A673 (cell line): Measurements from ENCODE around the gene BSCL2. TPM values are rescaled to one million over a fixed set of nuclear protein-coding genes. Genes with fewer than 3 reads are reported as not detected.
A peak's percentile ranks its signal among the peaks of the same experiment; 100 is the strongest.

Experiments used
- BruUV-seq: library from RNA; stranded (reverse); fragments of 400-500 nt; replicated peaks from 2 replicates; lab custom pipeline; 2021; lab: Mats Ljungman, UMichigan
- CTCF ChIA-PET: fragments of 300-600 bp; sonication (Branson Sonifier 250); formaldehyde crosslinking; loops from one replicate; lab custom pipeline; 2022; ENCODE audit warnings: antibody characterized with exemption; lab: Charles Lee
- POLR2A ChIA-PET: fragments of 300-600 bp; sonication (Branson Sonifier 250); formaldehyde crosslinking; loops from one replicate; lab custom pipeline; 2022; ENCODE audit warnings: antibody characterized with exemption; ENCODE audit not compliant: low non-redundant PET; lab: Charles Lee
- DNase-seq: peaks from one replicate; pipeline ENCODE4 v3.0.0-alpha.2; 2015; ENCODE audit warnings: low spot score
- H3K27ac ChIP-seq: fragments of 200-600 bp; sonication (generic); 2 replicates; pipeline ENCODE4 v1.5.1; 2016; ENCODE audit warnings: mixed run types, low read depth, mild to moderate bottlenecking, mixed read lengths, antibody characterized with exemption, low read length; ENCODE audit not compliant: poor library complexity, severe bottlenecking
- H3K27me3 ChIP-seq: fragments of 200-600 bp; sonication (generic); replicated peaks from 2 replicates; pipeline ENCODE4 v1.6.1; 2017; ENCODE audit warnings: mixed run types, low read depth, mild to moderate bottlenecking, mixed read lengths, antibody characterized with exemption, low read length; ENCODE audit not compliant: insufficient read depth, poor library complexity
- H3K36me3 ChIP-seq: fragments of 200-600 bp; sonication (generic); 2 replicates; pipeline ENCODE4 v1.6.1; 2016; ENCODE audit warnings: mixed run types, mild to moderate bottlenecking, mixed read lengths, antibody characterized with exemption, low read length; ENCODE audit not compliant: insufficient read depth, poor library complexity, severe bottlenecking
- H3K4me1 ChIP-seq: fragments of 200-600 bp; sonication (generic); 2 replicates; pipeline ENCODE4 v1.6.1; 2017; ENCODE audit warnings: mixed run types, mild to moderate bottlenecking, mixed read lengths, antibody characterized with exemption, low read length; ENCODE audit not compliant: insufficient read depth, poor library complexity, severe bottlenecking
- H3K4me3 ChIP-seq: fragments of 200-600 bp; sonication (generic); 2 replicates; pipeline ENCODE4 v1.5.1; 2016; ENCODE audit warnings: low read depth, mixed run types, mild to moderate bottlenecking, mixed read lengths, low read length; ENCODE audit not compliant: poor library complexity, severe bottlenecking
- H3K9me3 ChIP-seq: fragments of 200-600 bp; sonication (generic); 2 replicates; pipeline ENCODE4 v1.6.1; 2016; ENCODE audit warnings: mixed run types, low read depth, mild to moderate bottlenecking, mixed read lengths, antibody characterized with exemption, low read length; ENCODE audit not compliant: poor library complexity, severe bottlenecking
- CTCF ChIP-seq: fragments of 300-800, 200-600 bp; sonication (generic); conservative IDR thresholded peaks from 2 replicates; pipeline ENCODE4 v1.5.1; 2017; ENCODE audit warnings: low read depth, mild to moderate bottlenecking, antibody characterized with exemption, low read length, moderate library complexity, mixed read lengths
- EZH2 ChIP-seq: fragments of 200-600 bp; sonication (generic); IDR thresholded peaks from 2 replicates; pipeline ENCODE4 v1.6.1; 2017; ENCODE audit warnings: borderline replicate concordance, low read depth, mild to moderate bottlenecking, mixed read lengths, antibody characterized with exemption, low read length; ENCODE audit not compliant: poor library complexity, severe bottlenecking
- intact Hi-C: fragments of 100-400 bp; cut with micrococcal nuclease; formaldehyde crosslinking; loops from one replicate; pipeline ENCODE4 v1.10.0; 2022; ENCODE audit not compliant: unreplicated experiment
- total RNA-seq: library from RNA; stranded (reverse); gene quantifications from 2 replicates; pipeline ENCODE4 v1.2.3, GENCODE V29; 2021

The BSCL2 gene
- total RNA-seq, 1 experiment from 2014 or later: 123 TPM

GRCh38 chr11:62708392-62708791 is 1.2 kb upstream of the BSCL2 start:
- intact Hi-C loops: loop anchor here (5.0 kb wide), 2 partner anchors 116 to 311 kb away; partner anchors contain the start of gene TUT1
- Histone ChIP-seq H3K4me1 (peaks cover 38% of the 10 kb centered on the region), H3K9me3 (no peaks in the 10 kb centered on the region), H3K36me3 (peaks cover 32% of the 10 kb centered on the region), H3K27me3 (no peaks in the 10 kb centered on the region), H3K27ac (peak overlapping the region; percentile 96), H3K4me3 (peak overlapping the region; percentile 54)
- DNase-seq: no peak
- ChIA-PET POLR2A (no interaction called here), CTCF (no interaction called here)
- TF ChIP-seq CTCF (no peak), EZH2 (no peak)
- no TSS peak for BruUV-seq

GRCh38 chr11:62706850-62707247 is 375 bp downstream of the BSCL2 start:
- no TSS peak for BruUV-seq
- Histone ChIP-seq H3K27ac (peak overlapping the region; percentile 75), H3K4me1 (peaks cover 38% of the 10 kb centered on the region), H3K9me3 (no peaks in the 10 kb centered on the region), H3K36me3 (peaks cover 18% of the 10 kb centered on the region), H3K27me3 (no peaks in the 10 kb centered on the region), H3K4me3 (peak overlapping the region; percentile 65)
- CTCF ChIA-PET: interaction anchor here (0.6 to 0.7 kb wide), 2 partner anchors 63 to 371 kb away, joined by 8 to 9 read pairs; no protein-coding TSS in a partner anchor
- intact Hi-C loops: loop anchor here (5.0 kb wide), 2 partner anchors 115 to 310 kb away; partner anchors contain the start of gene TUT1
- POLR2A ChIA-PET: interaction anchor here (1.6 kb wide), 1 partner anchor 42 kb away, joined by 5 read pairs; the partner anchor contains the start of genes C11orf98 and CSKMT
- TF ChIP-seq EZH2: no peak
- no peak for TF ChIP-seq CTCF
- DNase-seq: no peak

GRCh38 chr11:62705880-62706849 is 1.1 kb downstream of the BSCL2 start:
- ChIA-PET POLR2A (interaction anchor here (1.6 kb wide), 1 partner anchor 41 kb away, joined by 5 read pairs; the partner anchor contains the start of genes C11orf98 and CSKMT), CTCF (interaction anchor here (0.5 to 0.7 kb wide), 4 partner anchors 9 to 371 kb away, joined by 3 to 9 read pairs (median 8); no protein-coding TSS in a partner anchor)
- H3K27ac ChIP-seq: peak overlapping the region; percentile 75
- H3K9me3 ChIP-seq: no peaks in the 10 kb centered on the region
- intact Hi-C loops: loop anchor here (5.0 kb wide), 2 partner anchors 114 to 309 kb away; partner anchors contain the start of gene TUT1
- peak; percentile 99 for DNase-seq
- no peaks in the 10 kb centered on the region for H3K27me3 ChIP-seq
- H3K36me3 ChIP-seq: peaks cover 18% of the 10 kb centered on the region
- no peak for TF ChIP-seq CTCF
- TF ChIP-seq EZH2: no peak
- H3K4me3 ChIP-seq: peak overlapping the region; percentile 65
- peaks cover 38% of the 10 kb centered on the region for H3K4me1 ChIP-seq
- TSS peak; percentile 24 for BruUV-seq
